Bronchial smooth muscle cell (primary cell): Measurements from ENCODE around the gene ZNF225. TPM values are rescaled to one million over a fixed set of nuclear protein-coding genes. Genes with fewer than 3 reads are reported as not detected.

ENCODE experiments used
- total RNA-seq: library from RNA; depleted of rRNA; stranded (reverse); fragments of >200 nt; gene quantifications from 2 replicates; pipeline ENCODE4 v1.2.1, GENCODE V29; 2014

ZNF225 gene
- total RNA-seq: 8.7 and 11.6 TPM in 2 replicates

DNA sequence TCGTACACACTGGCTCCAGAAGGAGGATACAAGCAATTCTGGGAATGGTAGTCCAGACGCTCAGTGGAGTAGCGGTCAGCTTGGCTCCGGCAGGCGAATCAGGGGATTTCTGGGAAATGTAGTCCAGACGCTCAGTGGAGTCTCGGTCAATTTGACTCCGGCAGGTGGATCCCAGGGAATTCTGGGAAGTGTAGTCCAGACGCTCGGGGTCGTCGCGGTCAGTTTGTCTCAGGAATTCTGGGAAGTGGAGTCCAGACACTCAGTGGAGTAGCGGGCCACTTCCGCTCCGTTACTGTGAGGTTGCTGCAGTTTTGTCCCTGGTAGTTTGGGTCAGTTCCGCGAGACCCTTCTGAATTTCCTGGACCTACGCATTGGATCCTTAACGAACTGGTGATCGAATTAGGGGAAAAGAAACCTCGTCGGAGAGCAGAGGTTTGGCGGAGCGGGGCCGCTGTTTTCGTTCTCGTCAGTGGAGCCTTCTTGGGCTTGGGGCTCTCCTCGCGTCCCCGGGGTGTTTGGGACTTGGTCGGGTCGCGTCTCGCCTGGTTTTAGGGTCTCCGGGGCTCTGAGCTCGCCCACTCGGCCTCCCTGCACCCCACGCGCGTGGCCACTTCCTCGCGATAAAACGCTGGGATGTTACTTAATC is at the start of gene ZNF225:
TSS of gene ZNF225 (plus strand) at position 262 of the 646 bp plus-strand sequence. CDS start 2,429 bp downstream, outside the sequence.

DNA sequence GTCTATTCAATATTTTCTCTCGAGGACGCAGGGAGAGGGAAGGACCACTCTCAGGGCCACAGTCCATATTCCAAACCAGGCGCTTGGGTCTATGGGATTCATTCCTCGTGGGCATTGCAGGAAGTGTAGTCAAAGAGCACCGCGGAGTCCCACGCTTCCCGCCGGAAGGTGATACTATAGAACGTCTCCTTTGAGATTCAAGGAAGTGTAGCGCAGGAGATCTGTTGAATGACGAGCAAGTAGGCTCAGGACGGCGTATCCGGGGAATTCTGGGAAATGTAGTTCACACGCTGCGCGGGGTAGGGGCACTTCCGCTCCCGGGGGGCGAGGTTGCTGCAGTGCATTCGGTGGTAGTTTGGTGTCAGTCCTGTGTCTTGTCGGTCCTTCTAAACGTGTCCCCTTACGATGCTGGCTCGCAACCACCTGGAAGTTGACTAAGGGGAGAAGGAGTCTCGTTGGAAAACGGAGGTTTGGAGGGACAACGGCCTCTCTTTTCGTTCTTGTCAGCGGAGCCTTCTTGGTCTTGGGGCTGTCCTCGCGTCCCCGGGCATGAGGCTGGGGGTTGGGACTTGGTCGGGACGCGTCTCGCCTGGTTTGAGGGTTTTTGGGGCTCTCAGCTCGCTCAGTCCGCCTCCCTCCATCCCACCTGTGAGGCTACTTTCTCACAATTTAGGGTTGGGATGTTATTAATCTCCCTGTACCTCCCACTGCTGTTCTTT is 41.2 kb upstream of the ZNF225 start, which contains the start of gene ZNF284:
TSS of gene ZNF284 (plus strand) at position 336 of the 719 bp plus-strand sequence. CDS start 4,231 bp downstream, outside the sequence.

DNA sequence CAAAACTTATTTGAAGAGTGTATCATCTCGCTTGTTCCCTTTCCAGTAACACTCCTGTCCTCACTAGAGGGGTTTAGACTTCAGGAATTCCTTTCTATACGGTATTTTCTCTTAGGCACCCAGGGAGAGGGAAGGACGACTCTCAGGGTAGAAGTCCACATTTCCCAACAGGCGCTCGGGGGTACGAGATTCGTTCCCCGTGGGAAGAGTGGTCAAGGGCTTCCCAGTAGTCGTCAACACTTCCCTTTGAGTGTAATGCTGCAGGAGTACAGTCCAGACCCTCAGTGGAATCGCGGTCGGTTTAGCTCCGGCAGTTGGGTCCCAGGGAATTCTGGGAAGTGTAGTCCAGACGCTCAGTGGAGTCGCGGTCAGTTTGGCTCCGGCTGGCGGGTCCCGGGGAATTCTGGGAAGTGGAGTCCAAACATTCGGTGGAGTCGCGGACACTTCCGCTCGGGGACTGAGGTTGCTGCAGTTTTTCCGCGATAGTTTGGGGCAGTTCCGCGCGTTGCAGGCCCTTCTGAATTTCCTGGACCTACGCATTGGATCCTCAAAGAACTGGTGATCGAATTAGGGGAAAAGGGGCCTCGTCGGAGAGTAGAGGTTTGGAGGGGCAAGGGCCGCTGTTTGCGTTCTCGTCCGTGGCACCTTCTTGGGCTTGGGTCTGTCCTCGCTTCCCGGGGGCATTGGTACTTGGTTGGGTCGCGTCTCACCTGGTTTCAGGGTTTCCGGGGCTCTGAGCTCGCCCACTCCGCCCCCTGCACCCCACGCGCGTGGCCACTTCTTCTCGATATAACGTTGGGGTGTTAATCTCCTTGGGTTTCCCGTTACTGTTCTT is 19.1 kb upstream of the ZNF225 start, which contains the start of gene ZNF224:
TSS of gene ZNF224 (plus strand) at position 431 of the 835 bp plus-strand sequence. CDS start 3,513 bp downstream, outside the sequence.

DNA sequence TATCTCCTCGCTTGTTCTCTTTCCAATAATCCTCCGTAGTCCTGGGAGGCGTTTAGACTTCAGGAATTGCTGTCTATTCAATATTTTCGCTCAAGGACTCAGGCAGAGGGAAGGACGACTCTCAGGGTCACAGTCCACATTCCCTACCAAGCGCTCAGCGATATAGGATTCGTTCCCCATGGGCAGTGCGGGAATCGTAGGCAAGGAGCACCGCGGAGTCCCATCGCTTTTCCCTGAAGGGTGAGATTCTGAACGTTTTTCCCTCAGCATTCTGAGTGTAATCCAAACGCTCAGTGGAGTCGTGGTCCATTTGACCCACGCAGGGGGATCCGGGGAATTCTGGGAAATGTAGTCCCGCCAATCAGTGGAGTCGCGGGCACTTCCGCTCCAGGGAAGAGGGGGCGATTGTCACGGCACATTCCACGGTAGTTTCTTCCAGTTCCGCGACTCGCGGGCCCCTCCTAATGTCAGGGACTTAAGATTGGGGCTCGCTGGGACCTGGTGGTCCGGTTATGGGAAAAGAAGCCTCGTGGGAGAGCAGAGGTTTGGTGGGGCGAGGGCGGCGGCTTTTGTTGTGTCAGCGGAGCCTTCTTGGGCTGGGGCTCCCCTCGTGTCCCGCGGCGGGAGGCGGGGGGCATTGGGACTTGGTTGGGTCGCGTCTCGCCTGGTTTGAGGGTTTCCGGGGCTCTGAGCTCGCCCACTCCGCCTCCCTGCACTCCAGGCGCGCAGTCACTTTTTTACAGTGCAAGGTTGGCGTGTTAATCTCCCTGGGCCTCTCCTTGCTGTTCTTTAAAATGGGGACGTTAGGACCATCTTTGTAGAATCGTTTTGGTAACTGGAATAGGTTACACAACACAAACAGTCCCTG is 28.2 kb downstream of the ZNF225 start, which contains the start of gene ZNF234:
TSS of gene ZNF234 (plus strand) at position 364 of the 868 bp plus-strand sequence. CDS start 3,079 bp downstream, outside the sequence.

DNA sequence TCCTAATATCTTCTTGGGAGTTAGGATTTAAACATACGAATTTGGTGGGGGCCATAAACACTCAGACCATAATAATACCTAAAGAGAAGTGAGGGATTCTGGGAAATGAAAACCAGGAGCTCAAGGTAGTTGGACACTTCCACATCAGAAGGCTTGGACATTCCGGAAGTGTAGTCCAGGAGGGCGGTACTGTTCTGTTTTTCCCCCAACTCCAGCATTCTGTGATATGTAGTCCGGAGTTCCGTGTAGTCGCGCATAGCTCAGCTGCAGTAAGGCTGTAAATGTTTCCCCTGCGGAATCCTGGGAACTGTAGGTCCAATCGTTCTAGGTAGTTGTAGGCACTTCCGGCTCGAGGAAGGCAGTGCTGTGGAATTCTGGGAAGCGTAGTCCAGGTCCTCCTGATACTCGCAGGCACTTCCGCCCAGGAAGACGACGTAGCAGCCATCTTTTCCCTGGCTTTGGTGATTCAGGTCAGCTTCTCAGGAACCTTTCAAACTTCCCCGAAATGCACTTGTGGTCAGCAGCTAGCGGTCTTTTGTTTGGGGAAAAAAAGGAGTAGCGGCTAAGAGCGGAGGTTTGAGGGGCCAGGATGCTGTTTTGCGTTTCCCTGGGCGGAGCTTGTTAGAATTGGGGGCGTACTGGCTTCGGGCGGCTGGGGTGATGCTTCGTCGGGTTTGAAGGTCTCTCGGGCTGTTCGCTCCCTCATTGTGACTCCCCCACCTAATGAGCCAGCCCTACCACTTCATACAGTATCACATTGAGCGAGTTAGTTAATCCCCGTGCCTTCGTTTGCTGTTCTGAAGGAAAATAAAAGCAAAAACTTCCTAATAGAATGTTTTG is 51.7 kb downstream of the ZNF225 start, which contains the start of gene ZNF226:
TSS of gene ZNF226 (plus strand) at position 428 of the 840 bp plus-strand sequence. CDS start 4,981 bp downstream, outside the sequence.

Other genes with a start within 250 kb of the ZNF225 start
- 3.8 and 3.9 TPM in 2 replicates for gene ZNF404, start 229.4 kb upstream of the ZNF225 start, total RNA-seq
- gene ZNF45, start 178.1 kb upstream of the ZNF225 start, total RNA-seq: 16.4 and 16.6 TPM in 2 replicates
- gene ZNF221, start 162.2 kb upstream of the ZNF225 start, total RNA-seq: 10.8 and 11.8 TPM in 2 replicates
- 7.8 and 9.8 TPM in 2 replicates for gene ZNF155, start 129.2 kb upstream of the ZNF225 start, total RNA-seq
- 4.1 TPM in 2 replicates for gene ZNF230, start 110.4 kb upstream of the ZNF225 start, total RNA-seq
- 6.0 and 7.9 TPM in 2 replicates for gene ZNF222, start 88.0 kb upstream of the ZNF225 start, total RNA-seq
- 4.7 and 8.1 TPM in 2 replicates for gene ZNF223, start 61.4 kb upstream of the ZNF225 start, total RNA-seq
- gene ZNF284, start 41.2 kb upstream of the ZNF225 start, total RNA-seq: 3.3 TPM in 2 replicates
- 31.8 and 42.5 TPM in 2 replicates for gene ZNF224, start 19.0 kb upstream of the ZNF225 start, total RNA-seq
- gene ZNF234, start 28.2 kb downstream of the ZNF225 start, total RNA-seq: 11.2 and 14.3 TPM in 2 replicates
- gene ZNF226, start 51.7 kb downstream of the ZNF225 start, total RNA-seq: 22.7 and 32.3 TPM in 2 replicates
- gene ZNF227, start 99.1 kb downstream of the ZNF225 start, total RNA-seq: 22.2 and 23.8 TPM in 2 replicates
- gene ZNF233, start 146.5 kb downstream of the ZNF225 start, total RNA-seq: 0.60 and 1.7 TPM in 2 replicates
- 3.8 and 3.9 TPM in 2 replicates for gene ZNF235, start 191.6 kb downstream of the ZNF225 start, total RNA-seq
- 9.3 and 9.4 TPM in 2 replicates for gene ZNF112, start 243.3 kb downstream of the ZNF225 start, total RNA-seq